Measurements from ENCODE around the gene KLHL6.

GRCh38 chr3:183513046-183513706 is 42.3 kb downstream of the KLHL6 start:
- TF ChIP-seq, protein P1, sequence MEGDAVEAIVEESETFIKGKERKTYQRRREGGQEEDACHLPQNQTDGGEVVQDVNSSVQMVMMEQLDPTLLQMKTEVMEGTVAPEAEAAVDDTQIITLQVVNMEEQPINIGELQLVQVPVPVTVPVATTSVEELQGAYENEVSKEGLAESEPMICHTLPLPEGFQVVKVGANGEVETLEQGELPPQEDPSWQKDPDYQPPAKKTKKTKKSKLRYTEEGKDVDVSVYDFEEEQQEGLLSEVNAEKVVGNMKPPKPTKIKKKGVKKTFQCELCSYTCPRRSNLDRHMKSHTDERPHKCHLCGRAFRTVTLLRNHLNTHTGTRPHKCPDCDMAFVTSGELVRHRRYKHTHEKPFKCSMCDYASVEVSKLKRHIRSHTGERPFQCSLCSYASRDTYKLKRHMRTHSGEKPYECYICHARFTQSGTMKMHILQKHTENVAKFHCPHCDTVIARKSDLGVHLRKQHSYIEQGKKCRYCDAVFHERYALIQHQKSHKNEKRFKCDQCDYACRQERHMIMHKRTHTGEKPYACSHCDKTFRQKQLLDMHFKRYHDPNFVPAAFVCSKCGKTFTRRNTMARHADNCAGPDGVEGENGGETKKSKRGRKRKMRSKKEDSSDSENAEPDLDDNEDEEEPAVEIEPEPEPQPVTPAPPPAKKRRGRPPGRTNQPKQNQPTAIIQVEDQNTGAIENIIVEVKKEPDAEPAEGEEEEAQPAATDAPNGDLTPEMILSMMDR (IDR thresholded peaks at IDR 0.05; ENCODE audit: insufficient read depth, low read depth, low read length) = no peak
- TF ChIP-seq EZH2 (IDR thresholded peaks at IDR 0.05; ENCODE audit: insufficient read depth, low read length) = no peak

All from astrocyte (in vitro differentiated cells and primary cell).